K562 (cell line): ENCODE measurements around the gene SMAD3. TPM values are rescaled to one million over a fixed set of nuclear protein-coding genes. Genes with fewer than 3 reads are reported as not detected.

Source experiments
- FOXO4 ChIP-seq: fragments of 450-650 bp; formaldehyde crosslinking; IDR thresholded peaks from 2 replicates; pipeline ENCODE4 v1.4.0; 2020; ENCODE audit warnings: mild to moderate bottlenecking, moderate library complexity
- HCFC1 ChIP-seq: IDR thresholded peaks from 2 replicates; pipeline ENCODE4 v1.6.1; 2012; ENCODE audit warnings: low read depth, low read length, improper control_type of control experiment
- KDM4B ChIP-seq, 2 experiments: fragments of 450-650 bp in 1 of 2; sonication (generic) in 1 of 2; IDR thresholded peaks; 2 replicates each; pipeline ENCODE4 v1.6.1; 2016 to 2017; ENCODE audit warnings: borderline replicate concordance in 2 of 2, antibody characterized with exemption in 1 of 2, low read depth in 1 of 2, mild to moderate bottlenecking in 1 of 2
- MXD1 ChIP-seq: fragments of 250-450 bp; sonication (Bioruptor Pico); IDR thresholded peaks from 2 replicates; pipeline ENCODE4 v1.8.0; 2021; ENCODE audit warnings: borderline replicate concordance, mild to moderate bottlenecking, moderate library complexity; ENCODE audit not compliant: poor library complexity, severe bottlenecking
- RREB1 ChIP-seq: fragments of 250-450 bp; sonication (Bioruptor Pico); IDR thresholded peaks from 2 replicates; pipeline ENCODE4 v1.4.0; 2020
- SFPQ ChIP-seq: fragments of 200-400 bp; formaldehyde crosslinking; IDR thresholded peaks from 2 replicates; pipeline ENCODE4 v1.6.1; 2017; ENCODE audit warnings: mild to moderate bottlenecking, low read depth, low read length, moderate library complexity
- THAP12 ChIP-seq: fragments of 250-450 bp; sonication (Bioruptor Pico); IDR thresholded peaks from 2 replicates; pipeline ENCODE4 v1.9.0; 2021; ENCODE audit warnings: mild to moderate bottlenecking, inconsistent platforms
- ZEB2 ChIP-seq: fragments of 450-650 bp; IDR thresholded peaks from 2 replicates; pipeline ENCODE4 v1.6.1; 2016
- ZNF197 ChIP-seq: fragments of 200-800 bp; sonication (Bioruptor generic); IDR thresholded peaks from 2 replicates; pipeline ENCODE4 v1.6.1; 2016; ENCODE audit warnings: low read depth, missing genetic modification characterization, missing compliant biosample characterization
- ZNF212 ChIP-seq: fragments of 450-650 bp; formaldehyde crosslinking; IDR thresholded peaks from 2 replicates; pipeline ENCODE4 v1.4.0; 2020; ENCODE audit warnings: mild to moderate bottlenecking
- ZNF699 ChIP-seq: fragments of 250-450 bp; sonication (Bioruptor Pico); IDR thresholded peaks from 2 replicates; pipeline ENCODE4 v1.8.0; 2021; ENCODE audit warnings: mild to moderate bottlenecking, moderate library complexity; ENCODE audit not compliant: insufficient replicate concordance
- polyA plus RNA-seq, 8 experiments: library from polyadenylated mRNA; depleted of rRNA in 4 of 8; stranded (reverse) in 5 of 8; unstranded in 3 of 8; fragments of >200 nt; fragmentation: Nextera tagmentation in 2 of 8; fragmentation: Illumina TruSeq in 1 of 8; extraction: Ambion mirVana in 2 of 8; extraction: Trizol in 1 of 8; gene quantifications; 2 replicates each; pipeline versions ENCODE4 v1.2.1 to v1.2.3, GENCODE V29; 2011 to 2014; ENCODE audit warnings: inconsistent platforms in 1 of 8, missing spikeins in 1 of 8
- total RNA-seq, 7 experiments: library from RNA; depleted of rRNA in 6 of 7; stranded (reverse); fragments of >200 nt in 6 of 7; fragmentation: Illumina TruSeq in 2 of 7; extraction: Trizol in 2 of 7; gene quantifications; 2 replicates each; pipeline versions ENCODE4 v1.2.1 to v1.2.3, GENCODE V29; 2011 to 2021; ENCODE audit warnings: low replicate concordance in 1 of 7

The SMAD3 gene
- total and polyA plus RNA-seq, 9 of the 15 experiments (the other 6 are each of a cell fraction or from before 2014, with no cell fraction given) = 4.3 to 39.2 (median 11.1) TPM

- TF ChIP-seq THAP12 = no peak
- TF ChIP-seq SFPQ = no peak
- no peak for TF ChIP-seq KDM4B (IDR thresholded peaks at IDR 0.05; ENCODE audit: borderline replicate concordance in 2 of 2, low read depth in 1 of 2)
- TF ChIP-seq HCFC1 = no peak
- TF ChIP-seq RREB1 = no peak
- TF ChIP-seq ZEB2 = no peak
- TF ChIP-seq ZNF212 (CRISPR knock-in tag) = no peak
- no peak for TF ChIP-seq ZNF699
- no peak for TF ChIP-seq ZNF197 (CRISPR knock-in tag)
- no peak for TF ChIP-seq MXD1 (CRISPR knock-in tag)
- no peak for TF ChIP-seq FOXO4 (CRISPR knock-in tag)
Observed at GRCh38 chr15:67125589-67126502, 60.4 kb downstream of the SMAD3 start (continued).
